Esophagus muscularis mucosa (tissue), 2 donors: ENCODE results near the gene NUP85.

Experiments
- POLR2A ChIP-seq: fragments of 450-650 bp; IDR thresholded peaks from one replicate; pipeline ENCODE4 v1.6.1; 2017; ENCODE audit warnings: antibody characterized with exemption, moderate library complexity, mild to moderate bottlenecking, low read depth
- POLR2AphosphoS5 ChIP-seq, 2 donors: sonication (generic); formaldehyde crosslinking; IDR thresholded peaks; one replicate each; pipeline ENCODE4 v1.6.1; 2017; ENCODE audit warnings: antibody characterized with exemption in 2 of 2

DNA sequence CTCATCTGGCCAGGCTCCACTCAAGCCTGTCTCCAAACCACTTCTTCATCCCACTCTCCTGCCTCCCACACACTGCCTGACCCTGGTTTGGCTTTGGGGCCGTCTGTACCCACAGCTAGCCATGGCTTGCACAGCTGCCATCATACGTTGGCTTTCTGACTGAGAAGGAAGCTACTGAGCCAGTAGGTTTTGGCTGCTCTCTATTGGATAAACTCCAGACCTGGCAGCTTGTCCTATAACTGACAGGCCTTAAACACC, 61.6 kb downstream of the NUP85 start:
- TF ChIP-seq POLR2AphosphoS5 (IDR thresholded peaks at IDR 0.05) = no peak
- no peak for TF ChIP-seq POLR2A
